ENCODE data around the gene IVD. TPM values are rescaled to one million over a fixed set of nuclear protein-coding genes. Genes with fewer than 3 reads are reported as not detected.

The IVD gene
- total and polyA plus RNA-seq, 2 of the 8 experiments (the other 6 are each of a cell fraction or from before 2014, with no cell fraction given) = 55.2 to 78.8 TPM

- Histone ChIP-seq H3K4me3 (ENCODE audit: extremely low read depth in 1 of 4, insufficient read depth in 2 of 4, low read depth in 3 of 4, low read length in 4 of 4) (peak overlapping the region; percentile 73 to 97 (median 81)), H3K36me3 (ENCODE audit: control insufficient read depth in 2 of 4, insufficient read depth in 4 of 4, low read length in 3 of 4) (0 out of 8 replicates have a peak, but pooled peaks cover 0 to 2% (median 0%) of the 10 kb centered on the region in 4 experiments), H3K14ac (ENCODE audit: insufficient read length) (no peak overlapping the region), H2BK12ac (ENCODE audit: low read depth, low read length) (peak overlapping the region; percentile 87; the same call in 1 of the 2 replicates), H2AFZ (ENCODE audit: low read length) (no peak overlapping the region; the same call in 1 of the 2 replicates), H3K9me3 (ENCODE audit: insufficient read depth in 2 of 2, low read depth in 1 of 2, low read length in 1 of 2) (no peaks in the 10 kb centered on the region), H3K27me3 (replicated peaks in 1 of 4; ENCODE audit: control insufficient read depth in 3 of 4, extremely low read depth in 1 of 4, insufficient read depth in 3 of 4, low read length in 3 of 4) (peaks cover 0 to 23% (median 11%) of the 10 kb centered on the region in 4 experiments; a peak in 5 of 7 replicates), H3K23ac (ENCODE audit: insufficient read length) (no peak overlapping the region), H4K8ac (ENCODE audit: extremely low read depth, insufficient read depth, low read length) (peak overlapping the region; percentile 74), H2BK120ac (replicated peaks; ENCODE audit: low read depth, low read length) (peak overlapping the region; percentile 50), H3K27ac (ENCODE audit: low read depth, low read length) (peak overlapping the region; percentile 75), H3K23me2 (ENCODE audit: low read depth, low read length) (peaks cover 26% of the 10 kb centered on the region), H3K56ac (replicated peaks; ENCODE audit: insufficient read length, low read depth, low read length) (peak overlapping the region; percentile 83), H4K20me1 (replicated peaks in 1 of 2; ENCODE audit: control insufficient read depth in 1 of 2, insufficient read depth in 2 of 2, low read length in 2 of 2) (peaks cover 23% of the 10 kb centered on the region in 2 experiments), H3K4me1 (replicated peaks in 1 of 4; ENCODE audit: control insufficient read depth in 3 of 4, insufficient read depth in 4 of 4, low read length in 3 of 4) (peaks cover 19 to 53% (median 39%) of the 10 kb centered on the region in 4 experiments), H3K18ac (ENCODE audit: extremely low read depth, low read length) (peak overlapping the region; percentile 93), H3K4me2 (ENCODE audit: insufficient read depth in 1 of 2, low read depth in 2 of 2, low read length in 2 of 2) (peak overlapping the region; percentile 98 to 100), H4K91ac (replicated peaks; ENCODE audit: insufficient read length, low read length) (peak overlapping the region; percentile 92), H3K79me1 (ENCODE audit: low read depth, low read length) (peaks cover 9% of the 10 kb centered on the region; the same call in 1 of the 2 replicates), H3K9ac (replicated peaks in 1 of 4; ENCODE audit: extremely low read depth in 1 of 4, low read depth in 3 of 4, low read length in 3 of 4) (peak overlapping the region in 3 of 4 experiments; percentile 69 to 77 (median 74); a peak in 6 of 7 replicates), H2AK5ac (ENCODE audit: low read depth, low read length) (peak overlapping the region; percentile 53; the same call in 1 of the 2 replicates), H3K4ac (replicated peaks; ENCODE audit: insufficient read length, low read depth, low read length) (peak overlapping the region; percentile 55), H4K5ac (ENCODE audit: insufficient read length, low read depth, low read length) (peak overlapping the region; percentile 68), H2BK5ac (ENCODE audit: low read depth, low read length) (peak overlapping the region; percentile 93), H3K79me2 (ENCODE audit: control insufficient read depth in 1 of 2, insufficient read depth in 2 of 2, low read length in 2 of 2) (peaks cover 24 to 43% of the 10 kb centered on the region in 2 experiments), H2BK15ac (ENCODE audit: low read length) (peak overlapping the region; percentile 94; the same call in 1 of the 2 replicates), H2BK20ac (ENCODE audit: low read length) (peak overlapping the region; percentile 61; the same call in 1 of the 2 replicates)
- CTCF ChIA-PET (ENCODE audit: partially characterized antibody) = interaction anchor here (0.7 to 1.3 kb wide), 10 partner anchors 9 to 132 kb away, joined by 3 to 6 read pairs (median 4); partner anchors contain the start of gene PLCB2
- POLR2A ChIA-PET (ENCODE audit: partially characterized antibody) = interaction anchor here (0.7 to 3.3 kb wide), 19 partner anchors 9 to 404 kb away, joined by 3 to 36 read pairs (median 4); partner anchors contain the start of genes CHST14, IVD, KNSTRN and PAK6
- WGBS, 2 experiments (ENCODE audit: extremely low coverage in 1 of 2, insufficient coverage in 1 of 2, insufficient read length in 1 of 2, insufficient replicate concordance in 2 of 2, low coverage in 1 of 2, low lambda C conversion rate in 2 of 2, missing lambda C conversion rate in 1 of 2) = 2% methylated on average over 14 of the region's 15 CpGs; no CpG with 5 or more reads in 1 of the 2 experiments
- DNase-seq (ENCODE audit: low read depth in 1 of 2, low spot score in 2 of 2) (peak; percentile 68 to 75), FAIRE-seq (no peak)
- TF ChIP-seq SP4 (IDR thresholded peaks at IDR 0.05; ENCODE audit: low read length) (no peak), TAF7 (optimal IDR thresholded peaks at IDR 0.05; ENCODE audit: borderline replicate concordance, low read depth, low read length) (no peak), CREB1 (IDR thresholded peaks at IDR 0.05) (no peak), USF2 (IDR thresholded peaks at IDR 0.05; ENCODE audit: low read length) (no peak), POLR2AphosphoS5 (IDR thresholded peaks at IDR 0.05; ENCODE audit: low read depth, low read length) (peak; percentile 51; the same call in 1 of the 2 replicates), BACH1 (IDR thresholded peaks at IDR 0.05; ENCODE audit: low read length) (peak; percentile 76), TBP (IDR thresholded peaks at IDR 0.05; ENCODE audit: low read depth, low read length) (peak; percentile 23; the same call in 1 of the 2 replicates), SAP30 (IDR thresholded peaks at IDR 0.05; ENCODE audit: insufficient read depth, insufficient replicate concordance, low read length) (no peak), CEBPB (IDR thresholded peaks at IDR 0.05; ENCODE audit: low read depth, low read length) (no peak), ATF3 (IDR thresholded peaks at IDR 0.05; ENCODE audit: insufficient read depth, low read depth, low read length) (no peak), KDM5A (IDR thresholded peaks at IDR 0.05; ENCODE audit: low read length) (no peak)
Measured at GRCh38 chr15:40439461-40439959, 33.9 kb downstream of the IVD start.
